ENCODE measurements around the gene FAM120C.

The FAM120C gene

GRCh38 chrX:54030329-54030728, 152.7 kb downstream of the FAM120C start:
- DNase-seq (ENCODE audit: low read depth), result no peak

- no peak for DNase-seq (ENCODE audit: low read depth)
Measured at GRCh38 chrX:54029529-54030143, 153.4 kb downstream of the FAM120C start.

- no peak for DNase-seq (ENCODE audit: low read depth)
Measured at GRCh38 chrX:54024350-54024749, 158.7 kb downstream of the FAM120C start.
